GM21526 (cell line): ENCODE results near the gene PHACTR3.

Experiments used
- ATAC-seq: cut with Tn5 transposase; IDR thresholded peaks from one replicate; pipeline ENCODE4 v1.9.1; 2021; ENCODE audit warnings: moderate library complexity; ENCODE audit not compliant: unreplicated experiment, low FRiP score

Gene PHACTR3

DNA sequence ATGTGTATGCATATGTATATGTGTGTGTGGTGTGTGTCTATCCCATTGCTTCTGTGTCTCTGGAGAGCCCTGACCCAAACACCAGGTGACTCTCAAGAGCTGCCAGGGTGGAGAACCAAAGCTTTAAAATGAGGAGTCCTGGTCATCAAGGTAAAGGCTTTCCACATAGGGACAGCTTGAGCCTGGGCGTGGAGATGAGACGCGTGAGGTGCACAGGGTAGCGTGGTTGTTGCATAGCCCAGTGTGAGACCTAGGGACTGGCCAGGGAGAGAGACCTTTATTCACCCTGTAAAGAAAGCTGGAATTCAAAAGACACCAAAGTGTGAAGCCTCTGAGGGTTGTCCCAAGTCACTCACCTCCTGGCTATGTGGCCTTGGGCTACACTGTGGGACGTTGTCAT is 180.0 kb downstream of the PHACTR3 start:
- ATAC-seq, result no peak

DNA sequence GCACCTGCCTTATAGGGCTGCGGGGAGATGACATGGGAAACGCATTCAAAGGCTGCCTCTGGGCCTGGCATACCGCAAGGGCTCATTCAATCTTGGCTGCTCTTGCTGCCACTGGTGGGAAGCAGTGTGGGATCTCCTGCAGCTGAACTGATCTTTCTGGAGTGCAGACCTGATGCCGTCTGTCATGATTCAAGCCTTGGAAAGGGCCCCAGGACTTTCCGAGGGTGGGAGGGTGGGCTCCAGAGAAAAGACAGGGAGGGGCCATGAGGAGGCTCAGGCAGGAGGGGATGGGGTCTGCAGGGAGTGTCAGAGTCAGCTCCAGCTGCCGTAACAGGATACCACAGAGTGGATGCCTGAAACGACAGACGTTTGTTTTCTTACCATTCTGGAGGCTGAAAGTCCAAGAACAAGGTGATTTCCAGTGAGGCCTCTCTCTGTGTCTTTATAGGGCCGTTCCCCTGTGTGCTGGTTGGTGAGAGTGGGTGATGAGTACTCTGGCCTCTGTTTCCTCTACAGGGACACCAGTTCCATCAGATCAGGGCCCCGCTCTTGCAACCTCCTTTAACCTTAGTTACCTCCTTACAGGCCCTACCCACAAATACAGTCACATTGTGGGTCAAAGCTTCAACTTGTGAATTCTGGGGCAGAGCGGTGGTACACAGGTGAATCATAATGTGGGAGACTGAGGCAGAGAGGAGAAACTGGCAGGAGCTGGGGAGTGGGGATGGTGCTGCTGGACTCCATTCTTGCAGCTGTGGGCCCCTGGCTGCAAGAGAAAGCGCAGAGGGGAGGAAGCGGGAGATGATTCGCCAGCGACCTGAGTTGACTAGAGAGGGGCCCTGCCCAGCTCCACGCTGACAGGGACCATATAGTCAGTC is 180.7 kb downstream of the PHACTR3 start:
- ATAC-seq, result no peak

DNA sequence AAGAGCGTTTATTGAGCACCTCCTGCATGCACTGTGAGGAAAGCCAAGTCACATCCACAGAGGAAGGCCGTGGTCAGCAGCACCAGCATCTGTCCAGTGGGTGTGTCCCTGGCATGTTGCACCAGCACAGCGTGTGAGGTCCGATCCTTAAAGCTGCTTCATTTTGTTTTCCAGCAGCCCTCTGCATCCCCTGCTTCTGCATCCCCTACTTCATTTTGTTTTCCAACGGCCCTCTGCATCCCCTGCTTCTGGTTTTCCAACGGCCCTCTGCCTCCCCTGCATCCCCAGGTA is 181.3 kb downstream of the PHACTR3 start:
- no peak for ATAC-seq

DNA sequence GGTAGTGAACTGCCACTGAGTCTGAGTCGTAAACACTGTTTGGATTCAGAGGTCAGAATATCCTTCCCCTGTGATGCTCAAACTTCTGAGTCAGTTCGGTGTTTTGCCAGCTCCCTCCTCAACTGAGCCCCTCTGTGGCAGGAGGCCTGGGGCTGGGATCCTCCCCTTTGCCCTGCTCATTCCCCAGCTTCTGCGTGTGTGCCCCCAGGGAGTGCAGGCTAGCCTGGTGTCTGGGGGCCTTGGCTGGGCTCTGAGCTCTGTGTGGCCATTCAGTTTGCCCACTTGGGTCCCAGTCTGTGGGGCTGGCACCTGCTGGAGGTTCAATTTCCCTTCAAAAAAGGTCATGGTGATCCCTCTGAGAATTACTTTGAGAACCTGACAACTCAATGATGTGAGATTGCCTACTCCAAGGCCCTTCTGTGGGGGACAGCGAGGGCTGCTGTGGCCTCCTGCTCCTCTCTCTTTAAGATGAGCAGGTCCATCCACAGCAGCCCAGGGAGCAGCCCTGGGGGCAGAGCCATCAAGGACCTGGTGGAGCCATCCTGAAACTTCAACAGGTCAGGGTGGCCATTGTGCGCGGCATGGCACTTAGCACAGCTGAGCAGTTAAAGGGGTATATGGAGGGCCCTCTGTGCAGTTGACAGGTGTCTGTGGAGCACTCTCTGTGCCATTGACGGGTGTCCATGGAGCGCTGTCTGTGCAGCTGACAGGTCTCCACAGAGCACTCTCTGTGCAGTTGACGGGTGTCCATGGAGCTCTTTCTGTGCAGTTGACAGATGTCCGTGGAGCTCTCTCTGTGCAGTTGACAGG is 181.9 kb downstream of the PHACTR3 start:
- ATAC-seq, result no peak

DNA sequence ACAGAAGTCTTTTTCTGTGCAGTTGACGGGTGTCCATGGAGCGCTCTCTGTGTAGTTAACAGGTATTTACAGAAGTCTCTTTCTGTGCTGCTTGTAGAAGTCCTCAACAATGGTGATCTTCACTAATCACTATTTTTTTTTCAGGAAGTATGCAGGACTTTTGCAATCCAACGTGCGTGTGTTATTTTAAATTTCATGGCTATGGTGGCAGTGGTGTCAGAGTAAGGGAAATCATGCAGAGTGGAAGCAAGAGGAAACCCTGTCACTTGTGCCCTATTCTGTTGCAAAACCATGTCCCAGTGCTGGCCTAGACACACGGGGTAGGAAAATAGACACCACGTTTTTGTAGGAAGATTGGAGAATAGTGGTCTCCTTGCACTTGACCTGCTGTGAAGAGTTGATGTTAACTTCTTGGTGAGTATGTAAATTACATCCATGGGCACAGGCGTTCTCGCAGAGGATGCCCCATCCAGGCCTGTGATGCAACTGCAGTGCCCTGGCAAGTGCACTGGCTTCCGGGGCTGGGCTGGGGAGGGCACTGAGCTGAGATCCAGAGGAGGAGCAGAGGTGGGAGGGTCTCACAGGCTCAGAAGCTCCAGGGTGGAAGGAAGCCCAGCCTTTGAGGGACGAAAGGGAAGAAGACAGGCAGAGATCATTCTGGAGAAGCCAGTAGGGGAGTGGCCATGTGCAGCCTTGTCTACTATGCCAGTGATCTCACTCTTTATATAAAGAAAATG is 182.6 kb downstream of the PHACTR3 start:
- no peak for ATAC-seq

DNA sequence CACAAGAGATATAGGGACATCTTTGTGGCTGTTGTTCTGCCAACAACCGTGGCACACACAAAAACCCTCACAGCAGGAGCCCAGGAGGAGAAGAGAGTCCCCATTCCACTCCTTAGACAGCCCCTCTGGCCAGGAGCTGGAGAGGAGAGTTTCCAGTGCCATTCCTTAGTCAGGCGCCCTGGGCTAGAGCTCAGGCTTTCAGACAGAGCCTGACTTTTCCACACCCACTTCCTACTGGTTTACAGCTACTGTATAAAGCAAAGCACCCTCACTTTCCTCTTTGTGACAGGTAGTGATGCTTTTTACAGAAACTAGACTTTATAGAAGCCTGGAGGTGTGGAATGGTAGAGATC is 183.2 kb downstream of the PHACTR3 start:
- ATAC-seq, result no peak

DNA sequence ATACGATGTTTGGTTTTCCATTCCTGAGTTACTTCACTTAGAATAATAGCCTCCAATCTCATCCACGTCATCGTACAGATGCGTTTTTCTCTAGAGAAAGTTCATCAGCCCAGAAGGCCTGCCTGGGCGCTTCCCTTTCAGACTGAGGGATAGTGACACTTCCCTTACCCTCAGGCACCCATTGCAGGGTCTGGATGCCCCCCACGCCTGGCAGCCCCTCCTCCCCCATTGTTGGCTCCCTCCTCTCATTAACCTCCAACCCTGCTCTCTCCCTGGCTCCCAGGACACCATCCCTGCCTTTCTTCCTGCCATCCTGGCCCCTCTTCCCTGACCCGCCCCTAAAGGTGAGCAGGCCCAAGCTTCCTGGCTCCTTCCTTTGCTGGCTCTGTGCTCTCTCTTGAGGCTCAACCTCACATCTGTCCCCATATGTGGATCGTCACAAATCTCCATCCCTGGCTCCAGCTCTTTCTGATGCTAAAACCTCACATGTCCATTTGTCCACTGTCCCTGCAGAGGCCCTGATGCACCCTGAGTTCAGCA is 183.9 kb downstream of the PHACTR3 start:
- no peak for ATAC-seq

DNA sequence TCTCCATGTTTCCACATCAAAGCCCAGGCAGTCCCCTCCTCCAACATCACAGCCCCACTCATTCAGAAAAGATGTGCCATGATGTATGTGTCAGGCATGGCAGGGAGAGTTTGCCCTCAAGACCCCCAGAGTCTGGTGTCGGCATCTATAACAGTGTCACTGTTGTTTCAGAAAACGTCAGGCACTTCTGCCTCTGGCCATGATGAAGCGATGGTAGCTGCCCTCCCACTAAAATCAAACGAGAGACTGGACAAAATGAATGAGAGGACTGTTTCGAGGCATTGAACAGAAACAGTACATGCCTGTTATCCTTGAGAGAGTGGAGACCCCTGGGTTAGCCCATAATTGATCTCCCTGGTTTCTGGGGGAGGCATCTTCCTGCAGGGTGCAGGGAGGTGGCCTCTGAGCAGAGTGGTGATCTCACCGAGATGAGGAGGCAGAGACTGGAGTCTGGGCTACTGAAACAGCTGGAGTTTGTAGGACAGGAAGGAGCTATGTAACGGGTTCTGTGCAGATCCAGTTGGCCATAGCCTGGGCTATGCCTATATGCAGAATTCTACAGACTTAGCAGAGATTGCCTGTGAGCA is 184.6 kb downstream of the PHACTR3 start:
- ATAC-seq, result no peak

DNA sequence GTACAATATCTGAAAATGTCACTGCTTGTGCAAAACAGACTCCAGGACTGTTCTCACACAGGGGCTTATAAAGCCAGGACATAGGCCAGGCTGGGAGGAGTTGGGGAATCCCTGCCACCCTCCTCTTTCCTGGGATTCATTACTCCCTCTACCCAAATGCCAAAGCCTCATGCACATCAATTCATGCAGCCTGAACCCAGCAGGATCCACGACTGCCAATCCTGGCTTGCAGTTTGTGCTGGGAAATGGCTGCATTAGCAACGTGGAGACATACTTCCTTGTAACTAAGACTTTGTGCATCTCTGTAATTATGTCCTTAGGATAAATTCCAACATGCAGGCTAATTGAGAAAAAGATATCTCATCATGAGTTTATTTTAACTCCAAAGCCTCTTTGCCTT is 185.3 kb downstream of the PHACTR3 start:
- no peak for ATAC-seq

DNA sequence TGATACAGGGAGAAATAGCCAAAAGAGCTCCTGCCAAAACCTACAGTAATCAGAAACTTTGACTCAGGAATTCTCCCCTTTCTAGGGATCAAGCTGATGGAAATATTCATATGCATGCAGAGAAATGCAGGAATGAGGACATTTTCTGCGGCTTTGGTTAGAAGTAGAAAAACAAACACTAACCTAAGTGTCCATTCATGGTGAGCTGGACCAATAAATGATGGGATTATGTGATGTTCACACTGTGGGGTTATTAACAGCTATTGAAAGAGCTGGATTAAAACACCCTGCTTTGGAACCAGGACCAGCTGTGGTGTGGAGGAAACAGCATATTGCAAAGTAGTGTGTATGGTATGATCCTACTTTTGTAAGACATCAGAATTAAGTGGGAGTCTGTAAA is 186.0 kb downstream of the PHACTR3 start:
- no peak for ATAC-seq

DNA sequence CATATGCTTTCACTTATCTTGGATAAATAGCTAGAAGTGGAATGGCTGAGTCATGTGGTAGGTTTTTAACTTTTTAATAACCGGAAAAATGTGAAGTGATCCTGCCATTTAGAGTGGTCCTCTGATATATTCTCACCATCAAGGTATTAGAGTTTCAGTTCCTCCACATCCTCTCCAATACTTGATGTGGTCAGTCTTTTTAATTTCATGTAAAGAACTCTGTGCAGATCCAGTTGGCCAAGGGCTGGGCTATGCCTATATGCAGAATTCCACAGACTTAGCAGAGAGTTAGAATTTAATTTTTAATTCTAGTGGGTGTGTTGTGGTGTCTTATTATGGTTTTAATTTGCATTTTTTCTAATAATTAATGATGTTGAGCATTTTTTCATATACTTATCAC is 188.0 kb downstream of the PHACTR3 start:
- no peak for ATAC-seq

DNA sequence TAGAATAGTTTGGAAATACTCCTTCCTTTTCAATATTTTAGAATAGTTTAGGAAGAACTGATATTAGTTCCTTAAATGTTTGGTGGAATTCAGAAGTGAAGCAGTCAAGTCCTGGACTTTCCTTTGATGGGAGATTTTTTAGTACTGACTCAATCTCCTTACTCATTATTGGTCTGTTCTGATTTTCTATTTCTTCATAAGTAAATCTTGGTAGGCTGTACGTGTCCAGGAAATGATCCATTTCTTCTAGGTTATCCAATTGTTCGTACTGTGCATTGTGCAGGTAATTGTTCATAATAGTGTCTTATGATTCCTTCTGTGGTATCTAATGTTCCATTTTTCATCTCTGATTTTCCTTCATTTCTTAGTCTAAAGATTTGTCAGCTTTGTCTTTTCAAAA is 190.2 kb downstream of the PHACTR3 start:
- no peak for ATAC-seq

DNA sequence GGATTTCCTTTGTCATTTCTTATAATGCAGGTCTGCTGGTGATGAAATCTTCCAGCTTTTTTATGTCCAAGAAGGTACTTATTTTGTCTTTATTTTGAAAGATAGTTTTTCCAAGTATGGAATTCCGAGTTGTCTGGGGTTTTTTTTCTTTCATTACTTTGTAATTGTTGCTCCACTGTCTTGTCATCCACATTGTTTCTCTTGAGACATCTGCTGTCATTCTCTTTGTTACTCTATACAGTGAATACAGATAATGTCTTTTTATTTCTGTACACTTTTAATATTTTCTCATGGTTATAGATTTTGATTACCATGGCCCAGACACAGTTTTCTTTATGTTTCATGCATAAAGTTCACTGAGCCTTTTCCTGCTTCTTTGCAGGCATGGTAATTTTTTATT is 196.0 kb downstream of the PHACTR3 start:
- ATAC-seq, result no peak

DNA sequence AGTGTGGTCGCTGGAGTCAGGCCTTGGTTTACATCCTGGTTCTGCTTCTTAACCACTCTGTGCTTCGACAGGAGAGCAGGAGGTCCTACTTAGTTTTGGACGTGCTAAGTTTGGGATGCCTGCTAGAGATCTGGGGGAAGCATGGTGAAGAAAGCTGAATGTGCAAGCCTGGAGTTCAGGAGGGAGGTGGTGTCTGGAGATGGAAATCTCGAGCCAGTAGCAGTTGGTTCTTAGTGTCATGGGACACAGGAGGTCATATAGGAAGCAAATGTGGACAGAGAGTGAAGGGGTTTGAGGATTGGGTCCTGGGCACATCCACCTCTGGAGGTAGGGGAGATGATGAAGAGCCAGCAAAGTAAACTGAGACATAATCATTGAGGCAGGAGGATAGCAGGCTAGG is 197.7 kb downstream of the PHACTR3 start:
- no peak for ATAC-seq

DNA sequence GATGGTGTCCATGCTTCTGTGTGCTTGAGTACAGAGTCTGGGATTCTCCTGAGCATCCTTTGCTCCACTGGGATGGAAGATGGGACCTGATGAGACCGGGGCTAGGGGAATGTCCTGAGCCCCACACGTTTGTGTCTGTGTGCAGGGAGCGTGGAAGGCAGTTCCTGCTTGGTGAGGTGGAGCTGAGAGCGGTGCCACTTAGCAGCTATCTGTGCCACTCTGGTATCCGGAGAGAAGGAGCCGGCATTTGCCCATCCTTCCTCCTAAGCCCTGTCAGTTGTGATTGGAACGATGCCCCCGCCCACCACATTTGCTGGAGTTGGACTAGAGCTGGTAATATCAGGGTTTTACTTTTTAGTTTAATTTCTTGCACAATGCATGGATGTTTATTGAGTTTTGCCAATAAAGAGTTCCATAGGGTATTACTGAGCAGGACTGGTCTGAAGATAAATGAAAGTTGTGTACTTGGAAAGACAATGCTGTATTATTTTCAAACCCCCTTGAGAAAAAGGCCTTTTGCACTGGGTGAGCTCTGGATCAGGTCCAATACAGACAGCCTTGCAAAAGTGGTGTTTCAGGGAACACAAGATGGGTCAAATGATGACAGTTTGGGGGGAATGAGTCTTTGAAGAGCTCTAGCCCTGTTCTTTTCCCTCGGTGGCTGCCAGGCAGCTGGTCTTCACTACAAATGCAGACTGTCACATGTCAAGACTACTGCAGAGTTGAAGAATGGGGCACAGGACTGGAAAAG is 198.3 kb downstream of the PHACTR3 start:
- ATAC-seq, result no peak

DNA sequence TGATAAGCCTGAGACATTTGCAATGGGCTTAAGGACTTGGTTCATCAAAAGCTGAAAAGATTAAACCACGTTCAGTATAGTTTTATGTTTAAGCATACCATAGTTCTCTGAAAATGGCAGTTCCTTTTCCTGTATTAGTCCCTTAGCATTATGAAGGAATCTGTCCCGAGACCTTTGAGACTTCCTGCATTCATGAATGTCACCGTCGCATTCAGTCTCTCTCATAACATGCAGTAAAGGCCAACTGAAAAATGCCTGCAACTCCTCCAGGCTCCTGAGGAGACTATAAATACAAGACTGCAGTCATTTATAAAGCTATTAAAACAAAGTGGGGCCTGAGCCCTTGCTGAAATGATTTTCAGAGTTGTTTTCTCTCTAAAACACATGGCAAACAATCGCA is 200.0 kb downstream of the PHACTR3 start:
- no peak for ATAC-seq

DNA sequence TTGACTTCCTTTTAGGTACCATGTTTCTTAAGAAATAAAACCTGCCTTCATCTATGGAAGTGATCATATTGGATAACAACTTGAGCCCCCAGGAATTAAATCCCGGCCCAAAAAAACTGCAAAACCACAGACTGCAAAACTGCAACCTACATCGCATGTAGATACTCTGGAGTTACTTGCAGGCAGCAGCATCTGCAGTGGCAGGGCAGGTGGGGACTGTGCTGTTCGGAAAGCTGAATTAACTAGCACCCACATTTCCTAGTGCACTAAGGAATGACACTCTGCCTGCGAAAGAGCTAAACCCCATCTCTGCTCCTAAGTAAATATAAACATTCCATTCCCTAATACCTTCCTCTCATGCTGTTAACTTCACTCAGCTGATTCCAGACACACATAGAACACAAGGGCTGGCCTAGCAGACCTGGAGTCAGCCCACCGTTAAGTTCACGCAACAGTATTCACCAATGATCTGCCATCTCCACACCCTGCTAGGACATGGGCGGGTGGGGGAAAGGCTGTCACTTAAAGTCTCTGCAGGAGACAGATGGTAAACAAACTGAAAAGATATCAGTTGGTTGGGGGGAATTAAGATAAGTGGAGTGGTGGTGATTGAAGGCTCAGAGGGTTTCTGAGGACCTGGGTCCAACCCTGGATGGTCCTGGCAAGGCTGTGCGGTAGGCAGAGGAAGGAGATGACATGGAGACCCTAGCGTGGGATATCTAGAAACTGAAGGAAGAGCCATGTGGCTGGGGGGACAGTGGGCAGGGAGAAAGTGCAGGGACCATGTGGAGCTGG is 200.7 kb downstream of the PHACTR3 start:
- ATAC-seq, result no peak

DNA sequence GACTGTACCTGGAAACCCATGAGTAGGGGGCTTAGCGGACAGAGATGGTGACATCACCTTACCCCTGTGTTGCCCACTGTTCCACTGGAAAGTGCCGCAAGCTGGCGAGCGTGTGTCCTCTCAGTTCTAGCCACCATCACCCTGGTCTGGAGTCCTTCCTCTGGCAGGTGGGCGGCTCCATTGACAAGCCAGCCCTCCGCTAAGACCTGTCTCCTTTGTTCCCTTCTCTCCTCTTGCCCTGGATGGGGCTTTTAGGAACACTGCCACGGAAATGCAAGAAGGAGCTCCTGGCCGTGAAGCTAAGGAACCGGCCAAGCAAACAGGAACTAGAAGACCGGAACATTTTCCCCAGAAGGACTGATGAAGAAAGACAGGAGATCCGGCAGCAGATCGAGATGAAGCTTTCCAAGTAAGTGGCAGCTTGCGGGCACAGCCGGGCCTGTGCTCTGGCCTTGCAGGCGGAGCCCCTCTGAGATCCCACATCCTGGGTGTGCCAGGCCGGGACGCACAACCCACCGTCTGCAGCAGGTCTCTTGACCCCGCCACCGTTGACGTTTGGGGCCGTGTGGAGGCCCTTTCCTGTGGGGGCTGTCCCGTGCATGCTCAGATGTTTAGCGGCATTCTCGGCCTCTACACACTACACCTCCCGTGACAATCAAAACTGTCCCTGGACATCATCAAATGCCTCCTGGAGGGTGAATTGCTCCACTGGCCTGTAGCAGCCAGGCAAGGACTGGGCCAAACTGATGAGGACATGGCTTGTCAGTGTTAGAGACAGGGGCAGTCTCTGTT is 201.6 kb downstream of the PHACTR3 start:
- ATAC-seq, result no peak

DNA sequence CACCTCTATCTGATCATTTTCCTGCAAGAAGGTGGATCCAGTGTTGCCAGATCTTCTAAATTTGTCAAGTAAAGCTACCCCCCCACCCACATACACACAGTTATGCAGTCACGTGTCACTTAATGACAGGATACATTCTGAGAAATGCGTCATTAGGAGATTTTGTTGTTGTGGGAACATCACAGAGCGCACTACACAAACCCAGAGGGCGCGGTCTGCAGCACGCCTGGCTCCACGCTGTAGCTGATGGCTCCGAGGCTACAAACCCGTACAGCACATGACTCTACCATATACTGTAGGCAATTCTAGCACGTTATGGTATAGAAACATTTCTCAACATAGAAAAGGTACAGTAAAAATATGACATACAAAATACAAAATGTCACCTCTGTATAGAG is 202.2 kb downstream of the PHACTR3 start:
- no peak for ATAC-seq
